Gastroesophageal sphincter (tissue), 4 donors: ENCODE results near the gene NDUFA6. TPM values are rescaled to one million over a fixed set of nuclear protein-coding genes. Genes with fewer than 3 reads are reported as not detected.

Experiments used
- ATAC-seq: fragments of 150-250 bp; one replicate; pipeline ENCODE4 v1.9.1; 2016; ENCODE audit warnings: mild to moderate bottlenecking, moderate library complexity
- H3K27ac ChIP-seq, 4 donors: fragments of 200-600 bp; sonication (generic) in 3 of 4; 1 replicate in 3 of 4; 2 replicates in 1 of 4; pipeline ENCODE4 v1.5.1; 2016 to 2019
- H3K27me3 ChIP-seq: fragments of 200-600 bp; sonication (generic); one replicate; pipeline ENCODE4 v1.5.1; 2019
- H3K36me3 ChIP-seq, 2 donors: fragments of 200-600 bp; sonication (generic); one replicate each; pipeline ENCODE4 v1.5.1; 2019; ENCODE audit warnings: control low read depth in 1 of 2
- H3K4me1 ChIP-seq, 3 donors: fragments of 200-600 bp; sonication (generic); 1 replicate in 2 of 3; 2 replicates in 1 of 3; pipeline ENCODE4 v1.5.1; 2016 to 2019; ENCODE audit warnings: control low read depth in 2 of 3
- H3K4me3 ChIP-seq, 2 donors: fragments of 200-600 bp; sonication (generic); one replicate each; pipeline ENCODE4 v1.5.1; 2019; ENCODE audit warnings: mild to moderate bottlenecking in 1 of 2, moderate library complexity in 1 of 2
- H3K9me3 ChIP-seq, 3 donors: fragments of 200-600 bp; sonication (generic); one replicate each; pipeline ENCODE4 v1.5.1; 2017 to 2019; ENCODE audit warnings: control low read depth in 2 of 3
- EP300 ChIP-seq: sonication (generic); formaldehyde crosslinking; IDR thresholded peaks from one replicate; pipeline ENCODE4 v1.6.1; 2017; ENCODE audit warnings: antibody characterized with exemption, mild to moderate bottlenecking
- POLR2A ChIP-seq, 2 donors: fragments of 450-650 bp; IDR thresholded peaks; one replicate each; pipeline ENCODE4 v1.6.1; 2017; ENCODE audit warnings: antibody characterized with exemption in 2 of 2, mild to moderate bottlenecking in 2 of 2, moderate library complexity in 1 of 2
- POLR2AphosphoS5 ChIP-seq: sonication (generic); formaldehyde crosslinking; IDR thresholded peaks from one replicate; pipeline ENCODE4 v1.6.1; 2017; ENCODE audit warnings: antibody characterized with exemption
- WGBS, 2 donors: methylation state at CpG; one replicate each; pipeline ENCODE4 v1.1.5; 2018; ENCODE audit warnings: low coverage in 1 of 2; 5-methylcytosine and 5-hydroxymethylcytosine counted together
- total RNA-seq, 4 donors: library from RNA; depleted of rRNA; stranded (reverse); fragments of >200 nt; gene quantifications; one replicate each; pipeline ENCODE4 v1.1.0, GENCODE V29; 2016
- TF ChIP-seq, protein P1 (sequence below), 4 experiments: fragments of 200-600 bp in 2 of 4; fragments of 450-650 bp in 2 of 4; sonication (generic) in 1 of 4; IDR thresholded peaks; one replicate each; pipeline ENCODE4 v1.5.1; 2017 to 2019; ENCODE audit warnings: antibody characterized with exemption in 4 of 4, mild to moderate bottlenecking in 2 of 4, moderate library complexity in 2 of 4

Gene NDUFA6
- total RNA-seq, 4 donors from 2014 or later, result 59.8 to 102 (median 89.9) TPM

DNA sequence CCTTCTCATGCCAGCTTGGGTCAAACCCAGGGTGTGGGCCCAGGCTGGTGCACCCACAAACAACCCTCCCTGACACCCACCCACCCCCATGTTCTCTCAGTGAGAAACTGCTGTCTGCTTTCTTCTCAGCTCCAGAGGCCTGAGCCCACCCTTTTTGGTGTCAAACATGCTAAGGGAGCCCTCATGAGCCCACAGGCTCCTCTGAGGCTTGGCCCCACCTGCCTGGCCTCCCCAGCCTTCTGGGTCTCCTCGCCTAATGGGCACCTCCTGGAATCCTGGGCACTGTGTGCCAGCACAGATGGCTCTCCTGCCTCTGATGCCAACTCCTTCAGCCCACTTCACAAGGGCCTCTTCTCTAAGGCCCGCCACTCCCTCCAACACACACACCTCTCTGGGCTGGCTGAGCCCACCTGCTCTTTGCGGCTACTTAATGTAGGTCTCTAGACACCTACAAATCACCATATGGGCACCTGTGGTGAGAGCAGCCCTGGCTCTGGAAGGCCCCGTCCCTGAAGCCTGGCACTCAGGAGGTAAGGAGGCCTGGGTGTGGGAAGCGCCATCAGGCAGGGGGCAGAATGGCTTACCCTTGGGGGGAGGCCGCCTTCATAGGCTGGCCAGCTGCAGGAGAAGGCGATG is 24.3 kb downstream of the NDUFA6 start:
- no peaks in the 10 kb centered on the region for H3K27me3 ChIP-seq
- no peak overlapping the region for H3K4me3 ChIP-seq
- H3K4me1 ChIP-seq, result peaks cover 0 to 27% (median 9%) of the 10 kb centered on the region in 3 donors
- ATAC-seq, result no peak
- 90% methylated on average over 2 of the region's 7 CpGs; no CpG with 5 or more reads in 1 of the 2 donors for WGBS, 2 donors
- peaks cover 0 to 73% of the 10 kb centered on the region in 2 donors for H3K36me3 ChIP-seq
- TF ChIP-seq POLR2AphosphoS5 (no peak), POLR2A (IDR thresholded peaks at IDR 0.05) (no peak), EP300 (no peak)
- TF ChIP-seq, protein P1, sequence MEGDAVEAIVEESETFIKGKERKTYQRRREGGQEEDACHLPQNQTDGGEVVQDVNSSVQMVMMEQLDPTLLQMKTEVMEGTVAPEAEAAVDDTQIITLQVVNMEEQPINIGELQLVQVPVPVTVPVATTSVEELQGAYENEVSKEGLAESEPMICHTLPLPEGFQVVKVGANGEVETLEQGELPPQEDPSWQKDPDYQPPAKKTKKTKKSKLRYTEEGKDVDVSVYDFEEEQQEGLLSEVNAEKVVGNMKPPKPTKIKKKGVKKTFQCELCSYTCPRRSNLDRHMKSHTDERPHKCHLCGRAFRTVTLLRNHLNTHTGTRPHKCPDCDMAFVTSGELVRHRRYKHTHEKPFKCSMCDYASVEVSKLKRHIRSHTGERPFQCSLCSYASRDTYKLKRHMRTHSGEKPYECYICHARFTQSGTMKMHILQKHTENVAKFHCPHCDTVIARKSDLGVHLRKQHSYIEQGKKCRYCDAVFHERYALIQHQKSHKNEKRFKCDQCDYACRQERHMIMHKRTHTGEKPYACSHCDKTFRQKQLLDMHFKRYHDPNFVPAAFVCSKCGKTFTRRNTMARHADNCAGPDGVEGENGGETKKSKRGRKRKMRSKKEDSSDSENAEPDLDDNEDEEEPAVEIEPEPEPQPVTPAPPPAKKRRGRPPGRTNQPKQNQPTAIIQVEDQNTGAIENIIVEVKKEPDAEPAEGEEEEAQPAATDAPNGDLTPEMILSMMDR (IDR thresholded peaks at IDR 0.05), result no peak
- no peak overlapping the region for H3K27ac ChIP-seq
- H3K9me3 ChIP-seq, result no peaks in the 10 kb centered on the region

DNA sequence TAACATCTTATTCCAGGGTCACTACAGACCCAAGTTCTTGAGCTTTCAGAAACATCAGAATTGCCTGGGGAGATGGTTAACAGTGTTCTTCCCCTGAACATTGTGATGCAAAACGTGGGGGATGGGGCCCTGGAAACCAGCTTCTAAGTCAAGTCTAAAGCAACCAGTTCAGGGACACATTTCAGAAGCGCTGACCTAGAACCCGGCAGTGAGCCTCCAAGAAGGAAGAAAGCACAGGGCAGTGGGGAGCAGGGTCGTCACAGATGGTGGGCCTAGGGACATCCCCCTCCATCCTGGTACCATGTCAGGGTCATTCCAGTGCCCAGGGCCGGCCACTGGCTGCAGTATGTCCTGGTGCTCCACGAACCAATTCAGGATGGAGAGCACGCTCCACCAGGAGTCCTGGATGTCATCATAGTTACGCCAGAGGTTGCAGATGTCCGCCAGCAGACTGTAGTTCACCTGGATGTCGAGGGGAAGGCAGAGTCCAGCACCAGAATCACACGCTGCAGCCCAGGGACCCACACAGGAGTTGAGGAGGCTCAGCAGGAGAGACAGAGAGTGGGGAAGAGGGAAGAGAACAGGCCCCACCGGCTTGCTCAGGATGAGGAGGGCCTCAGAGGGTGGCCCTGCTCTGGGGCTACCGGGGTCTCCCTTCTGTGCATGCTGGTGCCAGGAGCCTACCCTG is 25.0 kb downstream of the NDUFA6 start:
- Histone ChIP-seq H3K4me1 (peaks cover 0 to 24% (median 6%) of the 10 kb centered on the region in 3 donors), H3K9me3 (no peaks in the 10 kb centered on the region), H3K27me3 (no peaks in the 10 kb centered on the region), H3K27ac (no peak overlapping the region), H3K4me3 (no peak overlapping the region), H3K36me3 (peaks cover 0 to 79% of the 10 kb centered on the region in 2 donors)
- no peak for ATAC-seq
- 73 to 100% methylated on average over 1 to 4 of the region's 13 CpGs for WGBS, 2 donors
- TF ChIP-seq POLR2AphosphoS5 (no peak), POLR2A (IDR thresholded peaks at IDR 0.05) (no peak), EP300 (no peak)
- TF ChIP-seq, protein P1 (IDR thresholded peaks at IDR 0.05), result no peak

DNA sequence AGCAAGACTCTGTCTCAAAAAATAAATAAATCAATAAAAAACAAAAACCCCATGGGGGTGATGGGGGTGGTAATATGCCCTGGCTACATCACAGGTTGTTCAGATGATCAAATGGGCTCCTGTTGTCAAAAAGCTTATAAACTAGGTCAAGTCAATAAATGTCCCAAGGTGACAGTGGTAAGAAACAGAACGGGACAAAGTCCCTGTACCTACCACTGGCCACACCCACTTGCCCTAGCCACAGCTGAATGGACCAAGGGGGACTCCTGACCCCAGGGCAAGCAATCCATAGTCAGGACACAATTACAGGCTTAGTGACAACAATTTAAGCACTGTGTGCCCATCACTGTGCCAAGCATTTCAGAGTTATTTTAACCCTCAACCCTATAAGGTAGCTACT is 25.9 kb downstream of the NDUFA6 start:
- TF ChIP-seq POLR2A (IDR thresholded peaks at IDR 0.05) (no peak), POLR2AphosphoS5 (no peak), EP300 (no peak)
- TF ChIP-seq, protein P1 (IDR thresholded peaks at IDR 0.05), result no peak
- Histone ChIP-seq H3K27me3 (no peaks in the 10 kb centered on the region), H3K4me3 (no peak overlapping the region), H3K27ac (no peak overlapping the region), H3K4me1 (peaks cover 0 to 17% (median under 1%) of the 10 kb centered on the region in 3 donors), H3K9me3 (no peaks in the 10 kb centered on the region), H3K36me3 (peaks cover 0 to 89% of the 10 kb centered on the region in 2 donors)
- no peak for ATAC-seq
- 80% methylated on average over 1 of the region's 1 CpG; no CpG with 5 or more reads in 1 of the 2 donors for WGBS, 2 donors

DNA sequence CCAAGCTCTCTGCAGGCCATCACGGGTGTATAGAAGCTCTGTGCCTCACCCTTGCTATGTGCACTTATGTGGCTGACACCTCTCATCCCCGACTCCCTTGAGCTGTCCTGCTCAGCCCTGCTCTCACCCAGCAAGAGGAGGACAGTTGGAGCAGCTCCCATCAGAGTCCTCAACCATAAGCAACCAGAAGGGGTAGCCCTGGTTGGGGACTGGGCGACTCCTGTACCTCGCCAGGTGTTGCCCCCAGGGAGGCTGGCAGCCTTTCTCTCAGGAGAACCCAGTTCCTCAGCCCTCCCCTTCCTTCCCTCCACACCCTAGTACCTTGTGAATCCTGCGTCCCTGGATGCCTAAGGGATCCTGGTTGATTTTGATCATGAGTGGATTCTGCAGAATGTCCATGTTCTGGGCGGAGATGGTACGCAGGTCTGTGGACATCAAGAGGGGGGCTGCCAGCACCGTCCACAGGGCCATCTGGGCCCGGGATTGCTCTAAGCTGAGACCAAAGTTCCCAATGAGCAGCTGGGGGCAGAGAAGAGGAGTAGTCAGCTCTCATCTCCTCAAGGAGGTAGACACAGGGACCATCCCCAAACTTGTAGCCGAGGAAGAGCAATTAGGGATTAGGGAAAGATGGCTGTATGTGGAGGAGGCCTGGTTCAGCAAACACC is 27.9 kb downstream of the NDUFA6 start:
- Histone ChIP-seq H3K4me3 (no peak overlapping the region), H3K9me3 (no peaks in the 10 kb centered on the region), H3K4me1 (no peaks in the 10 kb centered on the region), H3K27ac (no peak overlapping the region), H3K36me3 (peaks cover 0 to 96% of the 10 kb centered on the region in 2 donors), H3K27me3 (no peaks in the 10 kb centered on the region)
- no peak for ATAC-seq
- 88 to 100% methylated on average over 1 to 3 of the region's 10 CpGs for WGBS, 2 donors
- TF ChIP-seq EP300, result no peak
- TF ChIP-seq POLR2AphosphoS5, result no peak
- TF ChIP-seq POLR2A (IDR thresholded peaks at IDR 0.05), result no peak
- TF ChIP-seq, protein P1 (IDR thresholded peaks at IDR 0.05), result no peak
